Stimulated activated naive B cell treated with anti-CD40 and anti-IgM and Interleukin-4, amounts not matched to agents 10 μg/mL and 1 μg/mL and 100 μg/mL, for 72 hours (primary cell): ENCODE results near the gene ZFTA.
A peak's percentile ranks its signal among the peaks of the same experiment; 100 is the strongest.
"Not testable (repeated sequence)": the region's sequence is repeated elsewhere in the genome, so short reads cannot be mapped to it uniquely, and the experiment has no call there.

Experiments used
- ATAC-seq, 2 donors: fragments of 150-1000 bp; cut with Tn5 transposase; replicated peaks; 2 replicates each; pipeline ENCODE4 v1.10.0; 2021; ENCODE audit warnings: moderate library complexity in 1 of 2
- DNase-seq: peaks from one replicate; pipeline ENCODE4 v3.0.0; 2021
- H3K27ac Mint-ChIP-seq: one replicate; pipeline ENCODE4 v1.8.0; 2022; ENCODE audit warnings: mild to moderate bottlenecking, mixed read lengths
- H3K27me3 Mint-ChIP-seq, 2 donors: one replicate each; pipeline ENCODE4 v1.8.0; 2022; ENCODE audit warnings: mixed read lengths in 2 of 2
- H3K36me3 Mint-ChIP-seq, 2 donors: one replicate each; pipeline ENCODE4 v1.8.0; 2022; ENCODE audit warnings: mixed read lengths in 2 of 2, mild to moderate bottlenecking in 1 of 2
- H3K4me1 Mint-ChIP-seq, 2 donors: one replicate each; pipeline ENCODE4 v1.8.0; 2022; ENCODE audit warnings: mixed read lengths in 2 of 2, mild to moderate bottlenecking in 1 of 2
- H3K4me3 Mint-ChIP-seq, 2 donors: one replicate each; pipeline ENCODE4 v1.8.0; 2022; ENCODE audit warnings: mild to moderate bottlenecking in 2 of 2, mixed read lengths in 2 of 2, moderate library complexity in 1 of 2
- H3K9me3 Mint-ChIP-seq, 2 donors: one replicate each; pipeline ENCODE4 v1.8.0; 2022; ENCODE audit warnings: mixed read lengths in 2 of 2, mild to moderate bottlenecking in 1 of 2

The ZFTA gene

DNA sequence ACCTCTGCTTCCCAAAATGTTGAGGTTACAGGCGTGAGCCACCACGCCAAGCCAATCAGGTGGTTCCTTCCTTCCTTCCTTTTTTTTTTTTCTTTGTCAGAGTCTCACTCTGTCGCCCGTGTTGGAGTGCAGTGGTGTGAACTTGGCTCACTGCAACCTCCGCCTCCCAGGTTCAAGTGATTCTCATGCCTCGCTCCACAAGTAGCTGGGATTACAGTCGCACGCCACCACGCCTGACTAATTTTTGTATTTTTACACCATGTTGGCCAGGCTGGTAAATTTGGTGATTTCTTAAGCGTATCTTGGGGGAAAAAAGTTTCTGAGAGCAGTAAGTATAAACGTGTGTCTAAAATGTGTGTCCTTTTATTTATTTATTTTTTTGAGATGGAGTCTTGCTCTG is 26.5 kb upstream of the ZFTA start:
- peaks cover 6 to 8% of the 10 kb centered on the region in 2 donors for H3K9me3 Mint-ChIP-seq
- ATAC-seq = no peak
- H3K27me3 Mint-ChIP-seq = peaks cover 0 to 12% of the 10 kb centered on the region in 2 donors
- no peak overlapping the region for H3K27ac Mint-ChIP-seq
- peaks cover 0 to 3% of the 10 kb centered on the region in 2 donors for H3K36me3 Mint-ChIP-seq
- peaks cover 1 to 5% of the 10 kb centered on the region in 2 donors for H3K4me1 Mint-ChIP-seq
- no peak for DNase-seq
- H3K4me3 Mint-ChIP-seq = no peak overlapping the region

DNA sequence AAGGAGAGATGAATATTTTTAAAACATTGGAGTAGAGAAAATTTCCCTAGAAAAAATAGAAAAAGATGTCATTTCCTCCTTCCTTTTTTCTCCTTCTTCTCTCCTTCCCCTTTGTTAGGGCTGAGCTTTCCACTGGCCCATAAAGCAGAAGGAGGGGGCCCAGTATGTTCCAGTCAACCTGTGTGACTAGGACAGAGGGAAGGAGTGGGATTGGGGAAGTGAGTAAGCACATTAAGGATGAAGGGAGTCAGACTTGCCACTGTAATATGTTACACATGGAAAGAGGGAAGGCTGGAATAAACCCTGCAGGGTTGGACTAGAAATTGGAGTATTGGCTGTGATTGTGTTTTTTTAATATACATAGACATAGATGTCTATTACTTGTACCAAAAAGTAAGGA is 24.6 kb upstream of the ZFTA start:
- no peak overlapping the region for H3K27ac Mint-ChIP-seq
- ATAC-seq (no peak), DNase-seq (no peak)
- peaks cover 0 to 10% of the 10 kb centered on the region in 2 donors for H3K27me3 Mint-ChIP-seq
- H3K4me1 Mint-ChIP-seq = peaks cover 1 to 5% of the 10 kb centered on the region in 2 donors
- peaks cover 6 to 8% of the 10 kb centered on the region in 2 donors for H3K9me3 Mint-ChIP-seq
- peaks cover 0 to 3% of the 10 kb centered on the region in 2 donors for H3K36me3 Mint-ChIP-seq
- no peak overlapping the region for H3K4me3 Mint-ChIP-seq

DNA sequence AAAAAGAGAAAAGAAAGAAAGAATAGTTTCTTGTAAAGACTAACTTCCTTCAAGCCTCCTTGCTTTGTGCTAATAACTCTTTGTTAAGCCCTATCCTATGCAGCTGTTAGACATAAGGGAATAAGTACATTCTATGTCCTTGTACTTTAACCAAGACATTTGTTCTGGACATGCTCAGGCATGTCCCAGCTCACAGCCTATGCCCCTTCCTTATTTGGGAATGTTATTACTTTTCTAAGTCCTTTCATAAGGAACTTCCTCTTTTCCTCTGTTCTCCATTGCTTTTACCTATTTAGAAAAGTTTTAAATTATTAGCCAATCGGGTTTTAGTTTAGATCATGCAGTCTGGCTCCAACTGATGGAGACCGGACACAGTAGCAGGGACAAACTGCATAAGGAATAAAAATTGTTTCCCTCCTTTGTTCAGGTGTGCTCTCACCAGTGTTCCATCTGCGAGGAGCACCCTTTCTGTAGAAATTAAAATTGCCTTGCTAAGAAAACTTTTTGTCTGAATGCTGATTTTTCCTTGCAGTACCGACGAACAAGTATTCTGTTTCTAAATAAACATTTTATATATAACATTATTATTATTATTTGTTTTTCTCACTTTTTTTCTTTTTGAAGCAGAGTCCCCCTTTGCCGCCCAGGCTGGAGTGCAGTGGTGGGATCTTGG is 23.1 kb upstream of the ZFTA start:
- peaks cover 1 to 5% of the 10 kb centered on the region in 2 donors for H3K4me1 Mint-ChIP-seq
- H3K27me3 Mint-ChIP-seq = peaks cover 0 to 8% of the 10 kb centered on the region in 2 donors
- peaks cover 6 to 8% of the 10 kb centered on the region in 2 donors for H3K9me3 Mint-ChIP-seq
- peaks cover 0 to 3% of the 10 kb centered on the region in 2 donors for H3K36me3 Mint-ChIP-seq
- no peak overlapping the region for H3K27ac Mint-ChIP-seq
- DNase-seq = no peak
- no peak for ATAC-seq
- H3K4me3 Mint-ChIP-seq = no peak overlapping the region

DNA sequence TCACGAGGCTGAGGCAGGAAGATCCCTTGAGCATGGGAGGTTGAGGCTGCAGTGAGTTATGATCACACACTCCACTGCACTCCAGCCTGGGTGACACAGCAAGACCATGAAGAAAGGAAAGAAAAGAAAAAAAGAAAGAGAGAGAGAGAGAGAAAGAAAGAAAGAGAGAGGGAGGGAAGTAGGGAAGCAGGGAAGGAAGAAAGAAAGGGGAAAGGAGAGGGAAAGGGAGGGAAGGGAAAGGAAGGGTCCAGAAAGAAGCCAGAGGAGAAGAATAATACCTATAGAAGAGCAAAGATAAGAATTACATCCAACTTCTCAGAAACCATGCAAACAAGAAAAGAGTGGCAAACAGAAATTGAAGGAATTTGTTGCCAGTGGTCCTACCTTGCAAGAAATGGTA is 17.2 kb upstream of the ZFTA start:
- no peak overlapping the region for H3K4me3 Mint-ChIP-seq
- H3K9me3 Mint-ChIP-seq = peaks cover 0 to 2% of the 10 kb centered on the region in 2 donors
- H3K27me3 Mint-ChIP-seq = no peaks in the 10 kb centered on the region
- ATAC-seq (no peak), DNase-seq (no peak)
- H3K4me1 Mint-ChIP-seq = peaks cover 1 to 5% of the 10 kb centered on the region in 2 donors
- no peak overlapping the region for H3K27ac Mint-ChIP-seq
- peaks cover 0 to 3% of the 10 kb centered on the region in 2 donors for H3K36me3 Mint-ChIP-seq

DNA sequence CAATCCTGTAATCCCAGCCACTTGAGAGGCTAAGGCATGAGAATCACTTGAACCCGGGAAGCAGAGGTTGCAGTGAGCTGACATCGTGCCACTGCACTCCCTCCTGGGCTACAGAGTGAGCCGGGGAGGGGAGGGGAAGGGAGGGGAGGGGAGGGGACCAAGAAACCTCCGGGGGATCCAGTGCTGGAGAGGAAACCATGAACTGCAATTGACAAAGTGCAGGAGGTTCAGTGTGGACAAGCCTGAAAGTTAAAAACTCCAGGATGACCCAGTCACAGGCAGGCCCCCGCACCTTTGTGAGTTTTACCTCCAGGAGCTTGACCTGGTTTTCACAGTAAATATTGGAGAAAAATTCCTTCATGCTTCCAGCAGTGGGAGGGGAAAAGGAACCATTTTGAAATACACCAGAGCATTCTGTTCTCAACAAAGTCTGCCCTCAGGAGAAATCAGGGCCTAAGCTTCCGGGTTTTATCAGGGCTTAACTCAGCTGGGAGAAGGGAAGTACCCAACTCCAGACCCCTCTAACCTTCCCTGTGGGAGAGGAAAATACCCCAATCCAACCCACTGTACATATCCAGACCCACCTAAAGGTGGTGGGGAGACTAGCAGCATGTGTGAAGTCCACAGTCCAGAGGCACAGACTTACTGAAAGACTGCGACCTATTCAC is 15.5 kb upstream of the ZFTA start:
- Mint-ChIP-seq H3K4me1 (no peaks in the 10 kb centered on the region), H3K36me3 (no peaks in the 10 kb centered on the region), H3K27me3 (no peaks in the 10 kb centered on the region), H3K27ac (no peak overlapping the region), H3K9me3 (no peaks in the 10 kb centered on the region), H3K4me3 (no peak overlapping the region)
- DNase-seq = no peak
- no peak for ATAC-seq

DNA sequence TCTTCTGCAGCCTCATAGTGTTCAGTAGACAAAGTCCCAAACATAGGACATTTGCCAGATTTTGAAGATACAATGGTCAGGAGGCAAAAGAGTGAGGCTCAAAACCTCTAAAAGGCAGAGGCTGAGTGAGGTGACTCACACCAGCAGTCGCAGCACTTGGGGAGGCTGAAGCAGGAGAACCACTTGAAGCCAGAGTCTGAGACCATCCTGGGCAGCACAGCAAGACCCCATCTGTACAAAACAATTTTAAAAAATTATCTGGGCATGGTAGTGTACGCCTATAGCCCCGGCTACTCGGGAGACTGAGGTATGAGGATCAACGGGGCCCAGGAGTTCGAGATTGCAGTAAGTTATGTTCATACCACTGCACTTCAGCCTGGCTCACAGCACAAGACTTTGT is 14.2 kb upstream of the ZFTA start:
- Mint-ChIP-seq H3K4me3 (no peak overlapping the region), H3K27me3 (peaks cover 0 to 7% of the 10 kb centered on the region in 2 donors), H3K4me1 (no peaks in the 10 kb centered on the region), H3K9me3 (no peaks in the 10 kb centered on the region), H3K27ac (no peak overlapping the region), H3K36me3 (no peaks in the 10 kb centered on the region)
- DNase-seq = no peak
- ATAC-seq = no peak

DNA sequence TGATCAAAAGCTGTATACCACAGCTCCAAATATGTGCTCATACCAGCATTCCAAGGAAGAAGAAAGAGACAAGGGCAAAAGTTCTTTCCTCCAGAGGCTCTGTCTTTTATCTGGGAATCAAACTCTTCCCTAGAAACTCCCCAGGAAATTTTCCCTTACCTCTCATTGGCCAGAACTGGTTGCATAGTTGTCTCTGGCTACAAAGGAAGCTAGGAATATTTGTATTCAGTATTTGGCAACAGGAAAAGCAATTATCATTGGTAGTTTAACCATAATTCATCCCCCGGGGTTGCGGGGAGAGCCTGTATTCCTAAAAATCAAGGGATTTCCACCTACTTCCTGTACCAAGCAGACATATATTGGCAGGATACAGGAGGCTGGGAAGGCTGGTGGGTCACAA is 10.5 kb upstream of the ZFTA start:
- no peak overlapping the region for H3K4me3 Mint-ChIP-seq
- no peak for DNase-seq

DNA sequence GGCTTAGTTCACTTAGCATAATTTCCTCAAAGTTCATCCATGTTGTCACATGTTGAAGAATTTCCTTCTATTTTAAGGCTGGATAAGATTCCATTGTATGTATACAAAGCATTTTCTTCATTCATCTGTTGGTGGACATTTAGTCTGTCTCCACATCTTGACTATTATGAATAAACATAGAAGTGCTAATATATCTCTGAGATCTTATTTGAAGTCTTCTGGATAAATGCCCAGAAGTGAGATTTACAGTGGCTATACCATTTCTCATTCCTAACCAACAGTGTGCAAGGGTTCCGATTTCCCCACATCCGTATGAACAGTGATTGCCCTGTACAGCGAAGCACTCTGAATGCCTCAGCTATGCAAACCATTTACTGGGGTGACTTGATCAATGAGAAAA is 6.6 kb upstream of the ZFTA start:
- no peaks in the 10 kb centered on the region for H3K9me3 Mint-ChIP-seq
- H3K4me3 Mint-ChIP-seq = no peak overlapping the region
- ATAC-seq = no peak
- H3K27ac Mint-ChIP-seq = no peak overlapping the region
- DNase-seq = no peak
- peaks cover 1 to 2% of the 10 kb centered on the region in 2 donors for H3K4me1 Mint-ChIP-seq
- H3K27me3 Mint-ChIP-seq = peaks cover 16 to 31% of the 10 kb centered on the region in 2 donors
- H3K36me3 Mint-ChIP-seq = no peaks in the 10 kb centered on the region

More for the DNA sequence above, 10.5 kb upstream of the ZFTA start:
- H3K36me3 Mint-ChIP-seq = no peaks in the 10 kb centered on the region
- peaks cover 6 to 7% of the 10 kb centered on the region in 2 donors for H3K27me3 Mint-ChIP-seq
- no peak overlapping the region for H3K27ac Mint-ChIP-seq
- ATAC-seq = no peak
- no peaks in the 10 kb centered on the region for H3K9me3 Mint-ChIP-seq
- peaks cover 0 to 1% of the 10 kb centered on the region in 2 donors for H3K4me1 Mint-ChIP-seq

DNA sequence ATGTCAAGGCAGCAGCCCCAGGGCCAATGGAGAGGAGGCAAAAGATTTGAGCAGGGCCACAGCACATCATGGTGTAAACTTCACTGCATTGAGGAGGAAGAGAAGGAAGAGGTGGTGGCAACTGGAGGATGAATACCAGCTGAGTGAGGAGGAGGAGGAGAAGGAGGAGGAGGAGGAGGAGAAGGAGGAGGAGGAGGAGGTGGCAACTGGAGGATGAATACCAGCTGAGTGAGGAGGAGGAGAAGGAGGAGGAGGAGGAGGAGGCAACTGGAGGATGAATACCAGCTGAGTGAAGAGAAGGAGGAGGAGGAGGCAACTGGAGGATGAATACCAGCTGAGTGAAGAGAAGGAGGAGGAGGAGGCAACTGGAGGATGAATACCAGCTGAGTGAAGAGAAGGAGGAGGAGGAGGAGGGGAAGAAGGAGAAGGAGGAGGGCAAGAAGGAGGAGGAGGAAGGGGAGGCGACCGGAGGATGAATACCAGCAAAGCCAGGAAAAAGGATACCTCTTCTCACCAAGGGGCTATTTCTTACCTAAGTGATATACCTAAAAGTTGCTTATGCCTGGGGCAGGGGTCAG is 3.3 kb upstream of the ZFTA start:
- DNase-seq, ATAC-seq, H3K9me3 Mint-ChIP-seq, H3K4me3 Mint-ChIP-seq, H3K36me3 Mint-ChIP-seq, H3K27ac Mint-ChIP-seq: not testable (repeated sequence)
- Mint-ChIP-seq H3K4me1 (peaks cover 10 to 16% of the 10 kb centered on the region in 2 donors), H3K27me3 (peaks cover 16 to 27% of the 10 kb centered on the region in 2 donors)

DNA sequence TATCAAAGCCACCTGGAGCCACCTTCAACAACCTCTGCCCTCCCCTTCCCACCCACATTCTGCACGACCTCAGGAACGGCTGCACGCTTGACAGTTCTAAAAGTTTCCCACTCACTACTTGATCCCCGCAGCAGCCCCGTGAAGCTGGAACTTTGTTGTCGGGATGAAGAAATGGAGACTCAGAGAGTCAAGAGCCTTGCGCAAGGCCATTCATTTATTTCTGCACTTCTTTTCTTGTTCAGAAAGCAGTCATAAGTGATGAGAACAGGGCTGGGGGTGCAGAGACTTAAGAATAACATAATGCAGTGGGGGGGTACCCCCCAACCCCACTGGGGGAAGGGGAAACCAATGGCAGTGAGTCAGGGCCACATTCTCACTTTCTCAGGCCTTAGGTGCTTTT is 2.2 kb upstream of the ZFTA start:
- peaks cover 10 to 27% of the 10 kb centered on the region in 2 donors for H3K27me3 Mint-ChIP-seq
- ATAC-seq (no peak), DNase-seq (no peak)
- no peaks in the 10 kb centered on the region for H3K36me3 Mint-ChIP-seq
- peaks cover 12 to 24% of the 10 kb centered on the region in 2 donors for H3K4me1 Mint-ChIP-seq
- no peak overlapping the region for H3K4me3 Mint-ChIP-seq
- no peaks in the 10 kb centered on the region for H3K9me3 Mint-ChIP-seq
- H3K27ac Mint-ChIP-seq = no peak overlapping the region

DNA sequence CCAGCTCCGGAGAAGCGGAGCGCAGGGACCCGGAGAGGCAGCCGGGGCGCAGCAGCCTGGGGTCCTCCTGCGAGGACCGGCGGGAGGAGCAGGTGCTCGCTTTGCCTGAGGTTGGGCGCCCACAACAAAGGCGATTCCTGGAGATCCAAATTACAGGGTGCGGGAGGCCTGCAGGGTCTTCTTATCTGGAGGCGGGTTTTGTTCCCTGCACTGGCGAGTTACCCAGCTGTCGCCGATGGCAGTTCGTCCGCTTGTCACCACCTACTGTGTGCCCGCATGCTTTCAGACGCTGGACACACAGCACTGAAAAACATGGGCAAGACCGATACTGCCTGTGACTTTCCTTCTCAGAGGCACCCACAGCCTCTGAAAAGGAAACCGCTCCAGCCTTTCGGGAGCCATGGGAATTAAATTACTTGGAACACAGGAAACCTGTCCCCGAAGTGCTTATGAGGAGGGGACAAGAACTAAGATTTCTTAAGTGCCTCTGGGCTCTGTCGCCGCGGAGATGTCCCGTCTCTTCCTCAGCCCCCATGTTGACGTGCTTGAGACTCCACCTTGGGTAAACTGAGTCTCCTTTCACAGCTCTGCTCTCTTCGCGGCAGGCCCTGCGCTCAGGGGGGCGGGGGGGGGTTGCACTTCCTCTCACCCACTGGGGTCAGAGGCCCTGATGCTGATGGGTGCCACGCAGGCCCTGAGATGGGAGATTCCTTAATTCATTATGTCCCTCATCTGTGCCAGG is 1.3 kb upstream of the ZFTA start:
- DNase-seq (no peak), ATAC-seq (no peak)
- H3K4me1 Mint-ChIP-seq = peaks cover 12 to 24% of the 10 kb centered on the region in 2 donors
- H3K27me3 Mint-ChIP-seq = peaks cover 10 to 27% of the 10 kb centered on the region in 2 donors
- H3K27ac Mint-ChIP-seq = no peak overlapping the region
- no peaks in the 10 kb centered on the region for H3K9me3 Mint-ChIP-seq
- peak overlapping the region in 1 of 2 donors; percentile 48 for H3K4me3 Mint-ChIP-seq
- H3K36me3 Mint-ChIP-seq = peaks cover 0 to 4% of the 10 kb centered on the region in 2 donors

DNA sequence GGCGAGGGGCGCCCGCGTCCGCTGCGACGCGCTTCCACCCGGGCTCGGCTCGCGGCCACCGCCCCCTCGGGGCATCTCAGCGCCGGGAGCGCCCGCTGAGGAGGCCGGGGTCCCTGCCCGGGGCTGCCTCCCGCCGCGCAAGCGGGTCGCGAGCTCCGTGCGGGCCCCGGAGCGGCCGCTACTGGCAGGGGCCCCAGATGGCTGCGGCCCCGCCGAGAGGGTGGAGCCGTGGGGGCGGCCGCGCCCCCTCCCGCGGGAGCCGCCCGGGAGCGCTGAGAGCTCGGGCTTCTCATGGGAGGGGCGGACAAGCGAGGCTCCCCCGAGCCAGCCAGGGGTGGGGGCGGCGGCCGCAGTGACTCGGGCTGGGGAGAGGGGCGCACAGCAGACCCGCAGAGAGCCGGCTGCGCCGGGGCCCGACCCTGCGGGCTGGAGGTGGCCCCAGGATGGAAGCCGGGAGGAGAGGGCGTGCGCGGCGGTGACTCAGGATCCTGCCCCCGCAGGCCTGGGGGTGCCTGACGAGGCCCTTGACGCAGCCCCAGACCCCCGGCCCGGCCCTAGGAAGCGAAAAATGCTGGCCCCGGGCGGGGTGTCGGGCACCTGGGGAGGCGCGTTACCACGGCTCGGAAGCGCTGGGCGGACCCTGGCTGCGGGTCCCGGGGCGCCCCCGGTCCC is 603 bp upstream of the ZFTA start:
- ATAC-seq (peak; percentile 48 to 61), DNase-seq (no peak)
- Mint-ChIP-seq H3K36me3 (peaks cover 0 to 4% of the 10 kb centered on the region in 2 donors), H3K9me3 (no peaks in the 10 kb centered on the region), H3K27ac (no peak overlapping the region), H3K27me3 (peaks cover 10 to 27% of the 10 kb centered on the region in 2 donors), H3K4me3 (peak overlapping the region in 1 of 2 donors; percentile 56), H3K4me1 (peaks cover 12 to 24% of the 10 kb centered on the region in 2 donors)

DNA sequence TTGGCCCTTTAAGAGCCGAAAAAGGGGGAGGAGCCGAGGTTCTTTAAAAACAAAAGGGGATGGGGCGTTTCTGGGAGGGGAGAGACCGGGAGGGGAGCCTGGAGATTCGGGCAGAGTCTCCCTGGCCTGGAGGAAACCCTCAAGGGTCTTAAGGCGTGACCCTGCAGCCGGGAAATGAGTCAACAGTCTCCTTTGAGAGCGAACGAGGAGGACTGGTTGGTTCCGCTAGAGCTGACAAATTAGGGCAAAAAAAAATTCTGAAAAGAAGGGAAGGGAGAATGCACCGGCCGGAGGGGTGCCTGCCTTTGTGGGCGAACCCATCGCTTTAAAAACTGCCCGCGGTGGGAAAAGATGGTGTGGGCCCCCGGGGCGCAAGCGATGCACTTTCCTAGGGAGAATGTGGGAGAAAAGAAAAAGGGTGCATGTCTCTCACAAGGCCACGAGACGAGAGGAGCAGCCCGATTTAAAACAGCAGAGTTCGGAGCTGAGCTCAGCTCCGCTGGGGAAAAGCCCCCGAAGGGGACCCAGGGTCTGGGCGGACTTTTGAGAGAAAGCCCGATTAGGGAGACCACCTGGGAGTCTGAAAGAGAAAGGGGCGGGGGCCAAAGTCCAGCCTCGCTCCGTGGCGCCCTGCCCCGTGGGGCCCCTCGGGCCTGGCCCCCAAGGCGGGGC is 874 bp downstream of the ZFTA start:
- peak overlapping the region; percentile 94 to 95 for H3K4me3 Mint-ChIP-seq
- H3K36me3 Mint-ChIP-seq = peaks cover 0 to 4% of the 10 kb centered on the region in 2 donors
- peaks cover 10 to 22% of the 10 kb centered on the region in 2 donors for H3K27me3 Mint-ChIP-seq
- peak overlapping the region; percentile 91 for H3K27ac Mint-ChIP-seq
- no peaks in the 10 kb centered on the region for H3K9me3 Mint-ChIP-seq
- DNase-seq (no peak), ATAC-seq (peak; percentile 33 to 39)
- peaks cover 12 to 24% of the 10 kb centered on the region in 2 donors for H3K4me1 Mint-ChIP-seq
